B cell (primary cell): Measurements from ENCODE around the gene CREB5.

Source experiments
- EZH2 ChIP-seq: IDR thresholded peaks from 2 replicates; pipeline ENCODE4 v1.6.1; 2012; ENCODE audit warnings: borderline replicate concordance, low read depth, mild to moderate bottlenecking, moderate library complexity, low read length; ENCODE audit not compliant: insufficient read depth, poor library complexity, severe bottlenecking
- TF ChIP-seq, protein P1 (sequence below): fragments of 200-600 bp; IDR thresholded peaks from one replicate; pipeline ENCODE4 v1.8.0; 2022; ENCODE audit warnings: antibody characterized with exemption, mild to moderate bottlenecking

DNA sequence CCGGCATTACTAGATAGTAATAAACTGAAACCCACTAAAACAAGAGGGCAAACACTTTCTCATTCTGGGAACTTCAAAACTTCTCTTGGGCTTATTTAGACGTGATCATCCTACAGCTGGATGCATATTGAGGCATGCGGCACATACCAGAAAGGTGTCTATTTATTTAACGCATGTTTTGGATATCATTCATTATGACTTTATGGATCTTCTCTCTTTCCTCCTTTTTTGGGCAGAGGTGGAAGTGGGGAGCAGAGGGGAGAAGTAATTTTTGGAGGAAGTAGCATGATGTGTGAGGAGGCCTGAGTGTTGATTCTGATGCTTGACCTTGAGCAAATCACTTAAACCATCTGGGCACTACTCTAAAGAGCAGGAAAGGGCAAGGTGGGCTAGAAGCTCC, 275.2 kb downstream of the CREB5 start:
- no peak for TF ChIP-seq EZH2
- TF ChIP-seq, protein P1, sequence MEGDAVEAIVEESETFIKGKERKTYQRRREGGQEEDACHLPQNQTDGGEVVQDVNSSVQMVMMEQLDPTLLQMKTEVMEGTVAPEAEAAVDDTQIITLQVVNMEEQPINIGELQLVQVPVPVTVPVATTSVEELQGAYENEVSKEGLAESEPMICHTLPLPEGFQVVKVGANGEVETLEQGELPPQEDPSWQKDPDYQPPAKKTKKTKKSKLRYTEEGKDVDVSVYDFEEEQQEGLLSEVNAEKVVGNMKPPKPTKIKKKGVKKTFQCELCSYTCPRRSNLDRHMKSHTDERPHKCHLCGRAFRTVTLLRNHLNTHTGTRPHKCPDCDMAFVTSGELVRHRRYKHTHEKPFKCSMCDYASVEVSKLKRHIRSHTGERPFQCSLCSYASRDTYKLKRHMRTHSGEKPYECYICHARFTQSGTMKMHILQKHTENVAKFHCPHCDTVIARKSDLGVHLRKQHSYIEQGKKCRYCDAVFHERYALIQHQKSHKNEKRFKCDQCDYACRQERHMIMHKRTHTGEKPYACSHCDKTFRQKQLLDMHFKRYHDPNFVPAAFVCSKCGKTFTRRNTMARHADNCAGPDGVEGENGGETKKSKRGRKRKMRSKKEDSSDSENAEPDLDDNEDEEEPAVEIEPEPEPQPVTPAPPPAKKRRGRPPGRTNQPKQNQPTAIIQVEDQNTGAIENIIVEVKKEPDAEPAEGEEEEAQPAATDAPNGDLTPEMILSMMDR: no peak
